PC-3 (cell line): ENCODE data around the gene ABLIM3.

Source experiments
- CTCF ChIP-seq: fragments of 300-600 bp; sonication (generic); conservative IDR thresholded peaks from 2 replicates; pipeline ENCODE4 v1.5.1; 2017; ENCODE audit warnings: antibody characterized with exemption, low read depth, mild to moderate bottlenecking, low read length
- EZH2 ChIP-seq: fragments of 300-600 bp; sonication (generic); IDR thresholded peaks from one replicate; pipeline ENCODE4 v1.6.1; 2017; ENCODE audit warnings: antibody characterized with exemption, mild to moderate bottlenecking, low read length; ENCODE audit not compliant: unreplicated experiment

- no peak for TF ChIP-seq CTCF
- TF ChIP-seq EZH2 = no peak
Measured at GRCh38 chr5:149188383-149188782, 47.1 kb downstream of the ABLIM3 start.
